GM21423 (cell line): ENCODE measurements around the gene CD93.

Source experiments
- ATAC-seq: cut with Tn5 transposase; IDR thresholded peaks from one replicate; pipeline ENCODE4 v1.9.1; 2021; ENCODE audit warnings: mild to moderate bottlenecking, moderate library complexity; ENCODE audit not compliant: unreplicated experiment

CD93 gene

DNA sequence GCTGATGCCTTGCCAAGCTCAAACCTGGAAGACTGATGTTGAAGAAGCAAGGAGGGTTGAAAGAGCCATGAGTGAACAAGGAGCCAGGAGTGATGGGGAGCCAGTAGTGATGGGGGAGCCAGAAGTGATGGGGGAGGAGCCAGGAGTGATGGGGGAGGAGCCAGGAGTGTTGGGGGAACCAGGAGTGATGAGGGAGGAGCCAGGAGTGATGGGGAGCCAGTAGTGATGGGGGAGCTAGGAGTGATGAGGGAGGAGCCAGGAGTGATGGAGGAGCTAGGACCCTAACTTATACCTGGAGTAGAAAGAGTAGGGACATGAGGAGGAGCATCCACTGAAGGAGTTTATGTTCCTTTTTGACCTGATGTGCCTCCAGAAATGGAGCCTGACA lies 14.6 kb upstream of the CD93 start:
- ATAC-seq = no peak

GRCh38 chr20:23099791-23100719 lies 13.9 kb upstream of the CD93 start:
- ATAC-seq = no peak

DNA sequence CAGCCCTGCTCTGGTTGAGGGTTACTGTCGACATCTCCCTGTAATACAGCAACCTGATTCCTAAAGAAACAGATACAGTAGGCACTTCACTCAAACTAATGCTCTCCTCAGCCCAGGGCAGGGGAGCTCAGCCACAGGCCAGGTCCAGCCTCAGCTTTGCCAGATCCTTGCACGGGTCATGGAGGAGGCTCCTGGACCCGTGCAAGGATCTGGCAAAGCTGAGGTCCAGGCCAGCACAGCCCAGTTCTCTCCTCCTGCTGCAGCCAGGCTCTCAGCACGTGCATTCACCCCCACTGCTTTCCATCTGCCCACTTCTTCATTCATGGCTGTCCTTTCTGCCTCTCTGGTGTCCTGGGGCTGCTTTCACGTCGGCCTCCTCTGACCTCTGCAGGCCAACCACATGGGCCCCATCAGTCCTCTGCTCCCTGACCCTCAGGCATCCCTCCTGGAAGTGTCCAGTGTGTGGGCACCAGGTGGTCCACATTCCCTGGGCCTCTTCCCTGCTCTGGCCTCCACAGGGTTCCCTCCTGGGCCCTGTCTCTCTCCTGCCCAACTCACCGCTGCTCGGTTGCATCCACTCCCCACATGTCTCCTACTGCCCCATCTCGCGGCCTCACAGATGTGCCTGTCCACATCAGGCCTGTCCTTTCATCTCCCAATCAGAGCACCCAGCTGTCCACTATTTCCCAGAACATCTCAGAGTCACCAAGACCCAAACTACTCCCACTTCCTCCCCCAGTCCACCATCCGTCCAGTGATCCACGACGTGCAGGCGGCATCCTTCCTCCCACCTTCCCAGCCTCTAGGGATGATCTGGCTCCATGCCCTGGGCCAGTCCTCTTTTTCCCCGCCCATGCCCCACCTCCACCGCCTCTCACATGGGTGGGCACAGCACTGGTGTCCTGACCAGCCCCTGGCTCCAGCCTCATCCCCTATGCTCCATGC lies 11.8 kb upstream of the CD93 start:
- no peak for ATAC-seq

DNA sequence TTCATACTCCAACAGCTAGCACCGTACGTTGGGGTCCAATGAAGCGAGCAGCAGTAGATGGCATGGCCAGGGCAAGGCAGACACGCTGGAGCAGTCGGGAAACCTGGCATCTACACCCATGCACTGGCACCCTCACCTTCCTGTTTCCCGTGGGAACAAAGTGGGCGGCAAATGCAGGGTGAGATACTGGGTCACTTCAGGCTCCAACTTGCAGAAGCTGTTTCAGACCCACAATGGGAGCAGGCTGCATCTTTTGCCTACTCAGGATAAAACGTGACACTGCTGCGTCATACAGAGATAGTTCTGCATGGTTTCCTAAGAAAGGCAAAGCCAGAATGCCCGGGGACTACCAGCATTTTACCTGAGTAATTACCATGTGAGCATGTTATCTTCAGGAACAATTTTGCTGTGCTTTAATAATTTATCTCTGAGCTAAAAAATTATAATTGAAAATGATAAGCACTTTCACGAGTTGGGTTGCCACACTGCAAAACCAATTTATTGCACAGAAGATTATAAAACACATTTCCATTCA lies 10.9 kb upstream of the CD93 start:
- no peak for ATAC-seq

DNA sequence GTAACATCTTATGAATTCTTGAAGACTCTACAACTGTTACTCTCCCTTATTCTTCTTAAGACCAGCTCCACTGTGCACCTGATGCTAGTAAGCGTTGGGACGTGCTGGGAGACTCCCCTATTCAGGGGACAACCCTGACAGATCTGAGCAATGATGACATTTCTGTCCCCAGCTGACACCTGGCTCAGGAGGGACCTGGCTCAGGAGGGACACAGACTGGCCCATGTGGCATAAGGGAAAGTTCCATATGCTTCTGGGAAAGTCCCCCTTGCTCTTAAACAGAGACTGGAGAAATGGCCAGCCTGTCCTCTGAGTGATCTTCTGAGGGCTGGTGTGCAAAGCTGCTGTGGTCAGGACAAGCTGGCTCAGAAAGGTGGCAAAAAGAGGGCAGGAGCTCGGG lies 10.0 kb upstream of the CD93 start:
- ATAC-seq = no peak

GRCh38 chr20:23095499-23095898 lies 9.4 kb upstream of the CD93 start:
- ATAC-seq = no peak

- no peak for ATAC-seq
Measured at GRCh38 chr20:23094927-23095326, 8.8 kb upstream of the CD93 start.

- no peak for ATAC-seq
Measured at GRCh38 chr20:23094213-23094896, 8.2 kb upstream of the CD93 start.

DNA sequence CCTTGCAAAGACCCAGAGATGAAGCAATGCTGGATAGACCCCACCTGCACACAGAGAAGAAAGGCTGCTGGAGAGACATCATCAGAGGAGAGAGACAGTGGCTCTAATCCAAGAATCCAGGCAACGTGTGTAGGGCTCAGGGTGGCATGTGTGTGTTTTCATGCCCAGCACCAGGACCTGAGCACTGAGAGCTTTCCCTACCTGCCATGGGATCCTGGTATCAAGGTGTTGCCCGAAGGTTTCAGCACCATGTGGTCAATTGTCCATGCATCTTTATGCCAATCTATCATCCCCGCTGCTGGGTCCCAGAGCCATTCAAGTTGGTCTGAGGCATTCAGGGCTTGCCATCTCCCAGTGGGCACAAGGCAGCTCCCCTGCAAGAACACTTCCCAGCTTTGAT lies 7.5 kb upstream of the CD93 start:
- ATAC-seq = no peak

DNA sequence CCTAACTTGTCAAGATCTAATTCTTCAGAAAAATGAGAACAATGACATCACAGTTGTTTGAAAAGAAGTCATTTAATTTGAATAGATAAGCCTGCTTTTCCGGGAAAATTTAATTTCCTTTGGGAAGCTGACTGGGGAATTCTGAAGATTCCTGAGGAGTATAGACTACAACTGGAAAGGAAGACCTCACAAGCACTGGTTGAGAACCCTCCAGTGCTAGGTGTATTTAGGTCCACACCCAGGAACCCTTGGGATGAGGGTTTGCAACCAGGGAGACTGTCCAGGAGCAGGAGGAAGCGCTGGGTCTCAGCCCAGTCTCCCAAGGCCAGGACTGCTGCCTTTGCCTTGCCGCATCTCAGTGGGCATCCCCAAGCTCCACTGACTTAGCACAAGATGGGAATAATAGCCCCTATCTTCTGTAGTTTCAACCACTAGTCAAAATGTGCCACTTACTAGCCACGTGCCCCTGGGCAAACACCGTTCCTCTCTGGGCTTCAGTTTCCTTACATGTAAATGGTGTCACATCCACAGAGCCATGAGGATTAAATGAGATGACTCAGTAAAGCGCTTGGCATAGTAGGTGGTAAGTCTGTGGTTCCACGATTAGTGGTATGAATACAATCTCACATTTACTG lies 6.9 kb upstream of the CD93 start:
- ATAC-seq = no peak

DNA sequence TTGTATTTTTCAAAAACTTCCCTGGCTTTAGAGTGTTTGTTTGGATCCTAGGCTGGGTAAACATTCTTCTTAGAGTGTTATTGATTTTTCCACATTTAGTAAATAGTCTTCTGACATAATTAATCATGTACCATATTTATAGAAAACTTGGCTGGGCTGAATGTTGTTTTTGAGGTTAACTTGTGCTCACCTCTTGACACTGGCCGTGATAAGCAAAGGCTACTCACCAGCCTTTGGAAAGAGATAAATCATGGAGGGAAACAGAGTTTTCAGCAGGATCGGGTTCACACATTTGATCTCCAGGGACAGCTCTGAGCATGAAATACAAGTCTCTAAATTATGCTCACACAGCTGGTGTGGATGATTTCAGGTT lies 6.2 kb upstream of the CD93 start:
- ATAC-seq = no peak

- ATAC-seq = no peak
Measured at GRCh38 chr20:23091721-23092383, 5.7 kb upstream of the CD93 start.

DNA sequence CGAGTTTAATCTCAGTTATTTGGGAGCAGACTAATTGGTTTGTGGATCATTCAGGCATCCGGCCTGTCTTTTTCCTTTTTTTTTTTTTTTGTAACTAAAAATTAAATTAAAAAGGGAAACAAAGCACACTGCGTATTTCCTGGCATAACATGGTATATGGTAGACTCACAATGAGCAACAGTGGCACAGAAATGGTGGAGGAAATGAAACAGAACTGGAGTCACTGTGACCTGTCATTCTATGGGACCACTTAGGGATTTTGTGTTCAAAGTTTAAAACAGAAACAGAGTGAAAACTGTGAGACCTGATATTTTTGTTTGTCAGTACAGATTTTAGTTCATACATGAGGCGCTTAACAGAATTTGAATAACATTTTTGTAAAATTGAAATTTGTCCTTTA lies 4.8 kb upstream of the CD93 start:
- ATAC-seq = no peak

DNA sequence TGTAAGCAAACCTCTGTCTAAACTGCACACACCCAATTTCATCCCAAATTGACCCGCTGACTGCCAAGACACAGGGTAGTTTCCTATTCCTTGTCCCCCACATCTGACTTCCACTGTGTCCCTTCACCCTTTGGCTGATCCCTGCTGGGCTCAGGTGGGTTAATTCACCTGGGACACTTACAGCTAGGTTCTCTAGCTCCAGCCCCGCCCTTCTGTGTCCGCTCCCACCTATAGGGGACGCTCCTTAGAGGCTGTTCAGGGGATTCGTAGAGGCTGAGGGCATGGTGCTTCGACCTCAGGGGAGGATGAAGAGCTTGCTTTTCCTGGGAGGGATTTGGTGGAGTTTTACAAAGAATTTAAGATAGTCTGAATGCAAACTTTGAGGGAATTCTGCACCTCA lies 4.0 kb upstream of the CD93 start:
- ATAC-seq = no peak

- ATAC-seq = no peak
Measured at GRCh38 chr20:23088866-23089265, 2.7 kb upstream of the CD93 start.

DNA sequence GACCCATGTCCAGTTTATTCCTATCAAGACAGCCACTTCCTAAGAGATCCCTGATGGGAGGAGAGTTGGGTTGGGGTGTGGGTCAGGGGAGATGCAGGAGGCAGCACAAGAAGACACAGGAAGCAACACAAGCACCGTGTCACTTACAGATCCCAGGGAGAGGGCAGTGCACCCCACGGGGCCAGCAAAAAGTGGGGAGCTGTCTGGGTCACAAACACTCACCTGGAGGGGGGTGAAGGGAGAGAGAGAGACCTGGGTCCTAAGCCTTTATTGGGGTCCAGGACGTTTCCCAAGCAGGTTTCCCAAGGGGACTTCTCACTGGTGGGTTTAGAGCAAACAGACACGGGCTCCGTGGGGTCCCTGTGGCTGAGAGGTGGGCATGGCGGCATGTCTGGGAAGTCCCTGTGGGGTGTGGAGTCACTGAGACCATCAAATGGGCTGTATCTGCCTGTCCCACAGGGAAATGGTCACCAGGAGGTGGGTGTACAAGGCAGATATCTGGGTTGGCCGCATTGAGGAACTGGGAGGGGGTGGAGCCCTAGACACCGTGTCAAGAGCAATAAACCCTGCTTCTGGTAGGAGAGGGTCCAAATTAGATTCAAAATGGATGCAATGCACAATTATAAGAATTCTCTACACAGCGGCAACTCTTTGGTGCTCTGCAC lies 1.6 kb upstream of the CD93 start:
- ATAC-seq = no peak

DNA sequence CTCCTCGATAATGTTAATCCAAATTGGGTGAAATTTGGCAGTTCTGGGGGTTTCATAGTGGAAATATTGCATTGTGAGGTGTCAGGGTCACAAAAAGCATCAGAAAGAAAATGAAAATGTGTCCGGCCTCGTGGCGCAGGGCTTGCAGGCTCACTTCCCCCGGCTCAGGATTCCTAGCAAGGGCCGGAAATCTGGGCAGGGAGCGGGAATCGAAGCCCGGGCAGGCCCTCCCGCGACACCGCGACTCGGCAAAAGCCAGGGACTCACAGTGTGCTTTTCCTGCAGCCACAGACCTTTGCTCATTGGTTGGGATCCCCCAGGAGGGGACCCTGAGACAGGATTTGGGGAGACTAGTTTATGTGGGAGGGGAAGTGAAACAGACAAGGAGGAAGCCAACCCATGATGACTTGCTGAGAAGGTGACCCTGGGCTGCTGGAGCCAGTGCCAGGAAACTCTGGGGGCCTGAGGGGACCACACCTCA lies 847 bp upstream of the CD93 start:
- ATAC-seq = no peak

GRCh38 chr20:23085436-23086055 lies 578 bp downstream of the CD93 start:
- ATAC-seq = no peak

GRCh38 chr20:23084845-23085365 lies 1.2 kb downstream of the CD93 start:
- no peak for ATAC-seq
